ENCODE measurements around the gene IZUMO1. TPM values are rescaled to one million over a fixed set of nuclear protein-coding genes. Genes with fewer than 3 reads are reported as not detected.

The IZUMO1 gene
- total and polyA plus RNA-seq, 9 of the 15 experiments (the other 6 are each of a cell fraction or from before 2014, with no cell fraction given): 0.14 to 2.1 (median 0.73) TPM

DNA sequence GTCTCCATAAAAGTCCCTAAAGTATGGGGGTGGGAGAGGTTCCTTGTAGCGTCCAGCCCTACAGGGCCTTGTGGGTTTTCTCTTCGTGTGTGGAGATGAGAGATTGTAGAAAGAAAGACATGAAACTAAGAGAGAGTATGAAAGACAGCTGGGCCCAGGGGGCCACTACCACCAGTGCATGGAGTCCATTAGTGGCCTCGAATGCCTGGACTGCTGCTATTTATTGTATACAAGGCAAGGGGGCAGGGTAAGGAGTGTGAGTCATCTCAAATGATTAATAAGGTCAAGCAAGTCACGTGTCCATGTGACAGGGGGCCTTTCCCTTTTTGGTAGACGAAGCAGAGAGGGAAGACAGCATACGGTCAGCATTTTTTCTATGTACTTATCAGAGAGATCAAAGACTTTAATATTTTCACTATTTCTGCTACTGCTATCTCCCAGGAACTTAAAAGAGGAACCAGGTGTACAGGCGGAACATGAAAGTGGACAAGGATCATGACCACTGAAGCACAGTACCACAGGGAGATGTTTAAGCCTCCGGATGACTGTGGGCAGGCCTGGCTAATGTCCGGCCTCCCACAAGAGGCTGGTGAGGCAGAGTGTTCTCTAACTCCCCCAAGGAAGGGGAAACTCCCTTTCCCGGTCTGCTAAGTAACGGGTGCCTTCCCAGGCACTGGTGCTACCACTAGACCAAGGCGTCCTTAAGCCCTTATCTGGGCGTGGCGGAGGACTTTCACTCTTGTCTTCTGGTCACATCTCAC lies 34.1 kb upstream of the IZUMO1 start (continued):
- TF ChIP-seq, protein P1, sequence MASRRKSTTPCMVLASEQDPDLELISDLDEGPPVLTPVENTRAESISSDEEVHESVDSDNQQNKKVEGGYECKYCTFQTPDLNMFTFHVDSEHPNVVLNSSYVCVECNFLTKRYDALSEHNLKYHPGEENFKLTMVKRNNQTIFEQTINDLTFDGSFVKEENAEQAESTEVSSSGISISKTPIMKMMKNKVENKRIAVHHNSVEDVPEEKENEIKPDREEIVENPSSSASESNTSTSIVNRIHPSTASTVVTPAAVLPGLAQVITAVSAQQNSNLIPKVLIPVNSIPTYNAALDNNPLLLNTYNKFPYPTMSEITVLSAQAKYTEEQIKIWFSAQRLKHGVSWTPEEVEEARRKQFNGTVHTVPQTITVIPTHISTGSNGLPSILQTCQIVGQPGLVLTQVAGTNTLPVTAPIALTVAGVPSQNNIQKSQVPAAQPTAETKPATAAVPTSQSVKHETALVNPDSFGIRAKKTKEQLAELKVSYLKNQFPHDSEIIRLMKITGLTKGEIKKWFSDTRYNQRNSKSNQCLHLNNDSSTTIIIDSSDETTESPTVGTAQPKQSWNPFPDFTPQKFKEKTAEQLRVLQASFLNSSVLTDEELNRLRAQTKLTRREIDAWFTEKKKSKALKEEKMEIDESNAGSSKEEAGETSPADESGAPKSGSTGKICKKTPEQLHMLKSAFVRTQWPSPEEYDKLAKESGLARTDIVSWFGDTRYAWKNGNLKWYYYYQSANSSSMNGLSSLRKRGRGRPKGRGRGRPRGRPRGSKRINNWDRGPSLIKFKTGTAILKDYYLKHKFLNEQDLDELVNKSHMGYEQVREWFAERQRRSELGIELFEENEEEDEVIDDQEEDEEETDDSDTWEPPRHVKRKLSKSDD (conservative IDR thresholded peaks at IDR 0.05; ENCODE audit: low read length): no peak
- TF ChIP-seq HDAC1 (IDR thresholded peaks at IDR 0.05): peak in 1 of 2 experiments; percentile 45; a peak in 1 of 4 replicates
- peak; percentile 35; the same call in 1 of the 2 replicates for TF ChIP-seq CXXC5 (CRISPR knock-in tag; IDR thresholded peaks at IDR 0.05)
- peak; percentile 83 for TF ChIP-seq NR2C1 (IDR thresholded peaks at IDR 0.05)
- peak; percentile 79 for TF ChIP-seq NR2C1 (tag; IDR thresholded peaks at IDR 0.05)
- TF ChIP-seq, protein P2, sequence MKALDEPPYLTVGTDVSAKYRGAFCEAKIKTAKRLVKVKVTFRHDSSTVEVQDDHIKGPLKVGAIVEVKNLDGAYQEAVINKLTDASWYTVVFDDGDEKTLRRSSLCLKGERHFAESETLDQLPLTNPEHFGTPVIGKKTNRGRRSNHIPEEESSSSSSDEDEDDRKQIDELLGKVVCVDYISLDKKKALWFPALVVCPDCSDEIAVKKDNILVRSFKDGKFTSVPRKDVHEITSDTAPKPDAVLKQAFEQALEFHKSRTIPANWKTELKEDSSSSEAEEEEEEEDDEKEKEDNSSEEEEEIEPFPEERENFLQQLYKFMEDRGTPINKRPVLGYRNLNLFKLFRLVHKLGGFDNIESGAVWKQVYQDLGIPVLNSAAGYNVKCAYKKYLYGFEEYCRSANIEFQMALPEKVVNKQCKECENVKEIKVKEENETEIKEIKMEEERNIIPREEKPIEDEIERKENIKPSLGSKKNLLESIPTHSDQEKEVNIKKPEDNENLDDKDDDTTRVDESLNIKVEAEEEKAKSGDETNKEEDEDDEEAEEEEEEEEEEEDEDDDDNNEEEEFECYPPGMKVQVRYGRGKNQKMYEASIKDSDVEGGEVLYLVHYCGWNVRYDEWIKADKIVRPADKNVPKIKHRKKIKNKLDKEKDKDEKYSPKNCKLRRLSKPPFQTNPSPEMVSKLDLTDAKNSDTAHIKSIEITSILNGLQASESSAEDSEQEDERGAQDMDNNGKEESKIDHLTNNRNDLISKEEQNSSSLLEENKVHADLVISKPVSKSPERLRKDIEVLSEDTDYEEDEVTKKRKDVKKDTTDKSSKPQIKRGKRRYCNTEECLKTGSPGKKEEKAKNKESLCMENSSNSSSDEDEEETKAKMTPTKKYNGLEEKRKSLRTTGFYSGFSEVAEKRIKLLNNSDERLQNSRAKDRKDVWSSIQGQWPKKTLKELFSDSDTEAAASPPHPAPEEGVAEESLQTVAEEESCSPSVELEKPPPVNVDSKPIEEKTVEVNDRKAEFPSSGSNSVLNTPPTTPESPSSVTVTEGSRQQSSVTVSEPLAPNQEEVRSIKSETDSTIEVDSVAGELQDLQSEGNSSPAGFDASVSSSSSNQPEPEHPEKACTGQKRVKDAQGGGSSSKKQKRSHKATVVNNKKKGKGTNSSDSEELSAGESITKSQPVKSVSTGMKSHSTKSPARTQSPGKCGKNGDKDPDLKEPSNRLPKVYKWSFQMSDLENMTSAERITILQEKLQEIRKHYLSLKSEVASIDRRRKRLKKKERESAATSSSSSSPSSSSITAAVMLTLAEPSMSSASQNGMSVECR (CRISPR knock-in tag; IDR thresholded peaks at IDR 0.05): 0 out of 2 replicates have a peak, but pooled peaks have one; percentile 51
- peak in 1 of 3 experiments; percentile 73 for TF ChIP-seq YY1 (IDR thresholded peaks at IDR 0.05; ENCODE audit: borderline replicate concordance in 1 of 3, control insufficient read depth in 1 of 3, extremely low read depth in 1 of 3, insufficient read depth in 3 of 3, insufficient read length in 1 of 3, insufficient replicate concordance in 2 of 3, low read depth in 1 of 3, low read length in 2 of 3)
- peak; percentile 87 for TF ChIP-seq DACH1 (IDR thresholded peaks at IDR 0.05; ENCODE audit: partially characterized antibody)
- no peak for TF ChIP-seq ZNF584 (CRISPR knock-in tag; IDR thresholded peaks at IDR 0.05; ENCODE audit: low read depth)
- TF ChIP-seq, protein P3, sequence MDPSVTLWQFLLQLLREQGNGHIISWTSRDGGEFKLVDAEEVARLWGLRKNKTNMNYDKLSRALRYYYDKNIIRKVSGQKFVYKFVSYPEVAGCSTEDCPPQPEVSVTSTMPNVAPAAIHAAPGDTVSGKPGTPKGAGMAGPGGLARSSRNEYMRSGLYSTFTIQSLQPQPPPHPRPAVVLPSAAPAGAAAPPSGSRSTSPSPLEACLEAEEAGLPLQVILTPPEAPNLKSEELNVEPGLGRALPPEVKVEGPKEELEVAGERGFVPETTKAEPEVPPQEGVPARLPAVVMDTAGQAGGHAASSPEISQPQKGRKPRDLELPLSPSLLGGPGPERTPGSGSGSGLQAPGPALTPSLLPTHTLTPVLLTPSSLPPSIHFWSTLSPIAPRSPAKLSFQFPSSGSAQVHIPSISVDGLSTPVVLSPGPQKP (CRISPR knock-in tag; IDR thresholded peaks at IDR 0.05): no peak
- no peak for TF ChIP-seq ZNF184 (CRISPR knock-in tag; IDR thresholded peaks at IDR 0.05)
- no peak for TF ChIP-seq ZBTB7A (IDR thresholded peaks at IDR 0.05; ENCODE audit: borderline replicate concordance, control insufficient read depth, low read depth, low read length)
- TF ChIP-seq MYC (IDR thresholded peaks at IDR 0.05; ENCODE audit: low read depth, low read length): peak; percentile 10; the same call in 1 of the 2 replicates
- no peak for TF ChIP-seq MYC (CRISPR knock-in tag; IDR thresholded peaks at IDR 0.05; ENCODE audit: borderline replicate concordance, low read depth)
- no peak for TF ChIP-seq FOXJ3 (CRISPR knock-in tag; IDR thresholded peaks at IDR 0.05)
- TF ChIP-seq ZNF23 (CRISPR knock-in tag; IDR thresholded peaks at IDR 0.05): no peak
- peak; percentile 96 for TF ChIP-seq TOE1 (IDR thresholded peaks at IDR 0.05; ENCODE audit: borderline replicate concordance)
- no peak for TF ChIP-seq TOE1 (CRISPR knock-in tag; IDR thresholded peaks at IDR 0.05; ENCODE audit: borderline replicate concordance, low read depth)
- TF ChIP-seq PHF8 (IDR thresholded peaks at IDR 0.05; ENCODE audit: borderline replicate concordance, low read length): peak; percentile 37; the same call in 1 of the 2 replicates
